ENCODE data around the gene CLSTN2. TPM values are rescaled to one million over a fixed set of nuclear protein-coding genes. Genes with fewer than 3 reads are reported as not detected.

CLSTN2 gene
- polyA plus RNA-seq, 4 donors: under 0.01 to 1.2 (median 0.84) TPM; not detected in 1

GRCh38 chr3:140238646-140239314 lies 303.8 kb downstream of the CLSTN2 start:
- H3K36me3 ChIP-seq (ENCODE audit: control insufficient read depth in 3 of 3, insufficient read depth in 2 of 3, low read depth in 1 of 3, low read length in 3 of 3): no peaks in the 10 kb centered on the region
- no peak for FAIRE-seq
- no peaks in the 10 kb centered on the region for H3K27me3 ChIP-seq (ENCODE audit: control insufficient read depth in 3 of 3, insufficient read depth in 3 of 3, low read length in 3 of 3)
- H3K9me3 ChIP-seq (ENCODE audit: control insufficient read depth in 2 of 2, insufficient read depth in 1 of 2, low read depth in 1 of 2, low read length in 1 of 2): no peaks in the 10 kb centered on the region
- DNase-seq: no peak
- no peak overlapping the region for H3K4me3 ChIP-seq (ENCODE audit: low read depth in 1 of 3, low read length in 3 of 3)
- WGBS, 3 donors: 66 to 89% (median 74%) methylated on average over 2 of the region's 2 CpGs
- no peaks in the 10 kb centered on the region for H3K4me1 ChIP-seq (ENCODE audit: control insufficient read depth in 3 of 3, insufficient read depth in 2 of 3, low read depth in 1 of 3, low read length in 2 of 3)
- no peak overlapping the region for H3K27ac ChIP-seq (ENCODE audit: low read depth in 1 of 3, low read length in 2 of 3)

DNA sequence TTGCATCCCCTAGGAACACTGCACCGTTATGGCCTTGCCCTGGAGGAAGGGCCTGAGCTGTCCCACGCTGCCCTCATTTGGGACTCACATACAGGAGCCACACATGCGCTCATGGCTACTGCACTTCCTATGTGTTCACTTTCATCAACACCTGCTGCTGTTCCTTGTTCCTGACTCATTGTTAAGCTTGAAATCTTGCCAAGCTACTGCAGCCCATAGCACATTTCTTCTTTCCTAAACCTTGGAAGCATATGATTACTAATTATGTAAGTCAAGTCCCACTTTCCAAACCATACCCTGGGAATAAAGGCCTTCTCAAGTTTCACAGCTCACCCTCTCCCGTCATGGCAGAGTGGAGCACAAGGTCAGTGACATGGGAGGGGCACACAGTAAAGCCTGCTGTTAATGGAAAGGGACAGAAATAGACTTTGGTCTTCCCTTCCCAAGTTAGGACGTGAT lies 307.9 kb downstream of the CLSTN2 start:
- Histone ChIP-seq H3K9me3 (ENCODE audit: control insufficient read depth in 2 of 2, insufficient read depth in 1 of 2, low read depth in 1 of 2, low read length in 1 of 2) (no peaks in the 10 kb centered on the region), H3K4me3 (ENCODE audit: low read depth in 1 of 3, low read length in 3 of 3) (no peak overlapping the region), H3K36me3 (ENCODE audit: control insufficient read depth in 3 of 3, insufficient read depth in 2 of 3, low read depth in 1 of 3, low read length in 3 of 3) (no peaks in the 10 kb centered on the region), H3K27ac (ENCODE audit: low read depth in 1 of 3, low read length in 2 of 3) (no peak overlapping the region), H3K27me3 (ENCODE audit: control insufficient read depth in 3 of 3, insufficient read depth in 3 of 3, low read length in 3 of 3) (no peaks in the 10 kb centered on the region), H3K4me1 (ENCODE audit: control insufficient read depth in 3 of 3, insufficient read depth in 2 of 3, low read depth in 1 of 3, low read length in 2 of 3) (no peaks in the 10 kb centered on the region)
- DNase-seq (peak in 1 of 2 donors; percentile 11), FAIRE-seq (no peak)
- WGBS, 3 donors: 35 to 61% (median 42%) methylated on average over 5 of the region's 5 CpGs

DNA sequence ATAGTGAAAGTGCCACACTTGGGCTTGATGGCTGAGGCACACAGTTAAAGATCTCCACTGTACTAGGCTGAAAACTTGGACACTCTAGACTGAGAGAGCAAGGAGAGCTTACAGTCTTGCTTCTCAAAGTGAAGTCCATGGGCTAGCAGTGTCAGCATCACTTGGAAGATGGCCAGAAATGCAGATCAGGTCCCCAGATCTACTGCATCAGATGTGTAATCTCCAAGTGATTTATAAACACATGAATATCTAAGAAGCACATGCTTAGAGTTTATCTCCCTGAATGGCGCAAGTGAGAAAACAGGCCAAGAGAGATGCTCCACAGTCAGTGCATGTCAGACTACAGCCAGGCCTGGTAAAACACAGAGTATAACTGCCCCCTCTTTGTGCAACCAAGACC lies 308.6 kb downstream of the CLSTN2 start:
- H3K36me3 ChIP-seq (ENCODE audit: control insufficient read depth in 3 of 3, insufficient read depth in 2 of 3, low read depth in 1 of 3, low read length in 3 of 3): no peaks in the 10 kb centered on the region
- DNase-seq (no peak), FAIRE-seq (no peak)
- H3K27ac ChIP-seq (ENCODE audit: low read depth in 1 of 3, low read length in 2 of 3): no peak overlapping the region
- no peak overlapping the region for H3K4me3 ChIP-seq (ENCODE audit: low read depth in 1 of 3, low read length in 3 of 3)
- 90 to 96% (median 92%) methylated on average over 1 of the region's 1 CpG for WGBS, 3 donors
- no peaks in the 10 kb centered on the region for H3K27me3 ChIP-seq (ENCODE audit: control insufficient read depth in 3 of 3, insufficient read depth in 3 of 3, low read length in 3 of 3)
- H3K9me3 ChIP-seq (ENCODE audit: control insufficient read depth in 2 of 2, insufficient read depth in 1 of 2, low read depth in 1 of 2, low read length in 1 of 2): no peaks in the 10 kb centered on the region
- H3K4me1 ChIP-seq (ENCODE audit: control insufficient read depth in 3 of 3, insufficient read depth in 2 of 3, low read depth in 1 of 3, low read length in 2 of 3): no peaks in the 10 kb centered on the region

- H3K27me3 ChIP-seq (ENCODE audit: control insufficient read depth in 3 of 3, insufficient read depth in 3 of 3, low read length in 3 of 3): no peaks in the 10 kb centered on the region
- no peak overlapping the region for H3K4me3 ChIP-seq (ENCODE audit: low read depth in 1 of 3, low read length in 3 of 3)
- H3K9me3 ChIP-seq (ENCODE audit: control insufficient read depth in 2 of 2, insufficient read depth in 1 of 2, low read depth in 1 of 2, low read length in 1 of 2): no peaks in the 10 kb centered on the region
- 65 to 69% (median 66%) methylated on average over 5 of the region's 5 CpGs for WGBS, 3 donors
- no peaks in the 10 kb centered on the region for H3K36me3 ChIP-seq (ENCODE audit: control insufficient read depth in 3 of 3, insufficient read depth in 2 of 3, low read depth in 1 of 3, low read length in 3 of 3)
- H3K27ac ChIP-seq (ENCODE audit: low read depth in 1 of 3, low read length in 2 of 3): no peak overlapping the region
- H3K4me1 ChIP-seq (ENCODE audit: control insufficient read depth in 3 of 3, insufficient read depth in 2 of 3, low read depth in 1 of 3, low read length in 2 of 3): no peaks in the 10 kb centered on the region
- no peak for DNase-seq
- no peak for FAIRE-seq
These were observed 309.9 kb downstream of the CLSTN2 start for GRCh38 chr3:140244893-140245292.

DNA sequence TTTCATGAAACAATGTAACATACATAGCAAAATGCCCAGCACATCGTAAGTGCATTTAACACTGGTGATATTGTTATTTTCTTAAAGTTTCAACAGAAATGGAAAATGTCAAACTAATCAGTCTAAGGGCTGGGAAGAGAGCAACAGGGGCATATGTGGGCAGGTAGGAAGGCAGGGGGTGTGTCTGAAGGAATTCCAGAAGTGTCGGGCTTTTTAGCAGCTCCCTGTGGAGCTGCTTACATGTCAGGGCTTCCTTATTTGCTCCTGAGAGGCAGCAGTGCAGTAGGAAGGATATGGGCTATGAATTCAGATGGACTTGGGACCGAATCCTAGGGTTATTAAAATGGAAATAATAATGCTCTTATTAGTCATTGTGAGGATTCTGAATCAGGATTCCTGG lies 311.6 kb downstream of the CLSTN2 start:
- Histone ChIP-seq H3K9me3 (ENCODE audit: control insufficient read depth in 2 of 2, insufficient read depth in 1 of 2, low read depth in 1 of 2, low read length in 1 of 2) (no peaks in the 10 kb centered on the region), H3K27ac (ENCODE audit: low read depth in 1 of 3, low read length in 2 of 3) (no peak overlapping the region), H3K36me3 (ENCODE audit: control insufficient read depth in 3 of 3, insufficient read depth in 2 of 3, low read depth in 1 of 3, low read length in 3 of 3) (no peaks in the 10 kb centered on the region), H3K4me1 (ENCODE audit: control insufficient read depth in 3 of 3, insufficient read depth in 2 of 3, low read depth in 1 of 3, low read length in 2 of 3) (no peaks in the 10 kb centered on the region), H3K27me3 (ENCODE audit: control insufficient read depth in 3 of 3, insufficient read depth in 3 of 3, low read length in 3 of 3) (no peaks in the 10 kb centered on the region), H3K4me3 (ENCODE audit: low read depth in 1 of 3, low read length in 3 of 3) (no peak overlapping the region)
- DNase-seq (no peak), FAIRE-seq (no peak)
- 40 to 46% (median 41%) methylated on average over 3 of the region's 3 CpGs for WGBS, 3 donors

DNA sequence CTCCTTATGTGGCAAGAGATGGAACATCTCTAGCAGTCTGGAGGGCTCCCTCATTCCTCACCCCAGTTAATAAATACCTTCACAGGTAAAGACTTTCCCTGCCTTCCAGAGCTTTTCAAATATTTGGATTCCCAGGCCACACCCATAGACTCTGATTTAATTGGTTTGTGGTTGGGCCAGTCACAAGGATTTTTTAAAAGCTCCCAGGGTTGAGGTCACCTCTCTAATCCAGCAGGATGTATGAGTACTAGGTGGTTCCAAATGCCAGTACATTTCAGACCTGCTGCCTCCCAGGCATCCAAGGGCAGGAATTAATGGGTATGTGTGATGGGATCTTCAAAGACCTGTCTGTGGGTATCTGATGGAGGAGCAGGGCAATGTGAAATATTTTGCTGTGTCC lies 312.8 kb downstream of the CLSTN2 start:
- Histone ChIP-seq H3K36me3 (ENCODE audit: control insufficient read depth in 3 of 3, insufficient read depth in 2 of 3, low read depth in 1 of 3, low read length in 3 of 3) (no peaks in the 10 kb centered on the region), H3K27me3 (ENCODE audit: control insufficient read depth in 3 of 3, insufficient read depth in 3 of 3, low read length in 3 of 3) (no peaks in the 10 kb centered on the region), H3K9me3 (ENCODE audit: control insufficient read depth in 2 of 2, insufficient read depth in 1 of 2, low read depth in 1 of 2, low read length in 1 of 2) (no peaks in the 10 kb centered on the region), H3K27ac (ENCODE audit: low read depth in 1 of 3, low read length in 2 of 3) (no peak overlapping the region), H3K4me1 (ENCODE audit: control insufficient read depth in 3 of 3, insufficient read depth in 2 of 3, low read depth in 1 of 3, low read length in 2 of 3) (no peaks in the 10 kb centered on the region), H3K4me3 (ENCODE audit: low read depth in 1 of 3, low read length in 3 of 3) (no peak overlapping the region)
- no peak for FAIRE-seq
- no peak for DNase-seq

GRCh38 chr3:140249188-140249587 lies 314.2 kb downstream of the CLSTN2 start:
- 85 to 88% (median 85%) methylated on average over 3 of the region's 3 CpGs for WGBS, 3 donors
- Histone ChIP-seq H3K27me3 (ENCODE audit: control insufficient read depth in 3 of 3, insufficient read depth in 3 of 3, low read length in 3 of 3) (no peaks in the 10 kb centered on the region), H3K27ac (ENCODE audit: low read depth in 1 of 3, low read length in 2 of 3) (no peak overlapping the region), H3K9me3 (ENCODE audit: control insufficient read depth in 2 of 2, insufficient read depth in 1 of 2, low read depth in 1 of 2, low read length in 1 of 2) (no peaks in the 10 kb centered on the region), H3K36me3 (ENCODE audit: control insufficient read depth in 3 of 3, insufficient read depth in 2 of 3, low read depth in 1 of 3, low read length in 3 of 3) (no peaks in the 10 kb centered on the region), H3K4me1 (ENCODE audit: control insufficient read depth in 3 of 3, insufficient read depth in 2 of 3, low read depth in 1 of 3, low read length in 2 of 3) (no peaks in the 10 kb centered on the region), H3K4me3 (ENCODE audit: low read depth in 1 of 3, low read length in 3 of 3) (no peak overlapping the region)
- DNase-seq: no peak
- FAIRE-seq: no peak

DNA sequence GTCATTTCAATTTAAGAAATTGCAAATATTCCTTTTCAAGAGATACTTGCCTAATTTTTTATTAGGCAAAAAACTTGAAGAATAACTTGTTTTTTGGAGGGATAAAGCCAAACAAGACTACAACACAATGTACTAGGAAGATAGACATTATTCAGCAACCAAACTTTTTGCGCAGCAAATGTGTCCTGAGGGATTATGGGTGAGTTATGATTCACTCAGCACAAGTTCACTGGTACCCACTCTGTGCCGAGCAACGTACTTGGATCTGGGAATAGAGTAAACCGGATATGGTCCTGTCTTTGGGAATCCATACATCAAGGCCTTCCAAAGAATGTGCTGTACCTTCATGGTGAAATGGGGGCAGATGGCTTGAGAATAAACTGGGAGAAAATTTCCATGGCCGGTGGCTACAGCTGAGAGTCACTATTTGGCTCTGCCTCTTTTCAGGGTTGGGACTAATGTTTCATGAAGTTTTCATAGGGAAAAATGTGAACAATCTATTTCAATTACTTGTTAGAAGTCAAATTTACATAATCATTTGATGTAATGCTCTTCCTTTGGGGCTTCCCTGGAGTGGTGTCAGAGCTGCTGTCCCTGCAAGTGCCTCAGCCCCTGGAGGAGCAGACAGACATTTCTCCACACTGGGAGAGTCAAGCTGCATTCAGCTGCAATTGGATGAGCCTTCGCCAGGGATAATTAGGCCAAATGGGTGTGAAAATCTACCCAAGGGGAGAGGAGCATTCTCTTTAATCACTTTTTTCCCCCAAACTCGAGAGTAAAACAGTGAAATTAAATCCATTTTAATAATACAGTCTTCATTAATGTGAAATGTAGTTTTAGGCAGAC lies 315.2 kb downstream of the CLSTN2 start:
- DNase-seq (no peak), FAIRE-seq (no peak)
- no peaks in the 10 kb centered on the region for H3K36me3 ChIP-seq (ENCODE audit: control insufficient read depth in 3 of 3, insufficient read depth in 2 of 3, low read depth in 1 of 3, low read length in 3 of 3)
- H3K27ac ChIP-seq (ENCODE audit: low read depth in 1 of 3, low read length in 2 of 3): no peak overlapping the region
- 73 to 82% (median 75%) methylated on average over 7 of the region's 7 CpGs for WGBS, 3 donors
- no peaks in the 10 kb centered on the region for H3K4me1 ChIP-seq (ENCODE audit: control insufficient read depth in 3 of 3, insufficient read depth in 2 of 3, low read depth in 1 of 3, low read length in 2 of 3)
- no peaks in the 10 kb centered on the region for H3K27me3 ChIP-seq (ENCODE audit: control insufficient read depth in 3 of 3, insufficient read depth in 3 of 3, low read length in 3 of 3)
- no peak overlapping the region for H3K4me3 ChIP-seq (ENCODE audit: low read depth in 1 of 3, low read length in 3 of 3)
- no peaks in the 10 kb centered on the region for H3K9me3 ChIP-seq (ENCODE audit: control insufficient read depth in 2 of 2, insufficient read depth in 1 of 2, low read depth in 1 of 2, low read length in 1 of 2)
